ENCODE measurements around the gene WDPCP.
A peak's percentile ranks its signal among the peaks of the same experiment; 100 is the strongest.
"Not testable (repeated sequence)": the region's sequence is repeated elsewhere in the genome, so short reads cannot be mapped to it uniquely, and the experiment has no call there.

The WDPCP gene

DNA sequence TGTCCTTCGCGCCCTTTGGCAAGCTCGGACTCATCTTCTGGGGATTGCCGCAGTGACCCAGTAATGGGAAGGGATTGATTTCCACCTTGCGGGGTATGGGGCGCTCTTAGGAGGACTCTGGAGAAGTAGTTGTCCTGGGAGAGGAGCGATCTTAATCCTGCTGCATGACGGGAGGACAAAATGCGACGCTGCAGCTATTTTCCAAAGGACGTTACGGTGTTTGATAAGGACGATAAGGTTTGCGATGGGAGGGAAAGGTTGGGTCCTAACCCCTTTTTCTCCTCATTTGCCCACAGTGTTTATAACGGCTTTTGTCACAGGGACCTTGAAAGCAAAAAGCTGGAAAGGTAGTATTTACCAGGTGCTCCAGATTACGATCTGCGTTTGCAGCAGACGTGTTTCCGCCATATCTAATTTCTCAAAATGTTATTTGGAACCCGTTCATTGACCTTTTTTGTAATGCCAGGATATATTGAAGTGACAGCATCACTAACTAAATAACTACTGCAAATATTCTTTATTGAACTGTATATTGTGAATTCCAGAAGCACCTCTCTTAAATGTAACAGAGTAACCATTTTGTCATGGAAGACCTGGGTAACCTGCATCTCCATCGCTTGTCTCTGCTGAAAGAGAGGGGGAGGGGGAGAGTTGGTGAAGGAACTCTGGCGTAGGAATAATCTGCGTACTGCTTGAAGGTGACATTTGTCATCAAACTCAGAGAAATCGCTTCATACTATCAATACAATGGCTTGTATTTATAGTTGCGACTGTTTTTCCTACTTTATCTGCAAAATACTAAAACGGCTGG lies 1.1 kb upstream of the WDPCP start:
- no peak for DNase-seq

DNA sequence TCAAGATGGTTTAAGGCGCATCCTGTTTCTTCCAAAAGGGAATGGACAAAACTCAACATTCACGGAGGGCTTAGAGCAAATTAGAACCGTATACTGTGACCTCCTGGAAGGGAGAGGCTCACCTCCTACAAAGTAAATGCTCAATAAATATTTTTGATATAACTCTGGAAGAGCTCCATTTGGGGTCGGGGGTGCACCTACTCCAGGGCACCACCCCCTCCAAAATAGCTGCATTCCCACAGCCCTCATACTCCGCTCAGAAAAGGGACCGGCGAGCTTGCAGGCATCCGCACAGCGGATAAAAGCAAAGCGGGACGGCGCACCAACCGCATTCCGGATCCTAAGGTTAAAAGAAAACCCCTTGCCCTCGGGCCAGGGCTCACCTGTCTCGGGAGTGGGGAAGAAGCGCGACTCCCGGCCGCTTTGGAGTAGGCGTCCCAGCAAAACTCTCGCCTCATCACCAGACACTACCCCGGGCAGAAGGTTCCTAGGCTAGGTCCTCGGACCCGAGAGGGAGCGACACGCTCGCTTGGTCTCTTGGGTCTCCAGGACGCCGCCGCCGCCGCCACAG lies 378 bp downstream of the WDPCP start:
- no peak for DNase-seq

DNA sequence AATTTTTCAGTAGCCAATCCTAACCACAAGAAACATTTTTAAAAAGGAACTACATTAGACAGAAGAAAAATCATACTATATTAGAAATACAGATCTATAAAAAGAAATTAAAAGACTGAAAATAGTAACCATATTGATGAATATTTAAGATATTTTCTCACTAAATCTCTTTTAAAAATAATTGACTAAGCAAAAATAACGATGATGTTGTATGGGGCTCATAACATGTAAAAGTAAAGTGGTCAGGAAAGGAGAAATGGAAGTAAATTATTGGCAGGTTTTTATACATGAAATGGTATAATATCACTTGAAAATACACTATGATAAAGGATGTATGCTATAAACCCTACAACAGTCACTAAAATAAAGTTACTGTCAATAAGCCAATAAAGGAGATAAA lies 5.4 kb downstream of the WDPCP start:
- DNase-seq, result no peak

DNA sequence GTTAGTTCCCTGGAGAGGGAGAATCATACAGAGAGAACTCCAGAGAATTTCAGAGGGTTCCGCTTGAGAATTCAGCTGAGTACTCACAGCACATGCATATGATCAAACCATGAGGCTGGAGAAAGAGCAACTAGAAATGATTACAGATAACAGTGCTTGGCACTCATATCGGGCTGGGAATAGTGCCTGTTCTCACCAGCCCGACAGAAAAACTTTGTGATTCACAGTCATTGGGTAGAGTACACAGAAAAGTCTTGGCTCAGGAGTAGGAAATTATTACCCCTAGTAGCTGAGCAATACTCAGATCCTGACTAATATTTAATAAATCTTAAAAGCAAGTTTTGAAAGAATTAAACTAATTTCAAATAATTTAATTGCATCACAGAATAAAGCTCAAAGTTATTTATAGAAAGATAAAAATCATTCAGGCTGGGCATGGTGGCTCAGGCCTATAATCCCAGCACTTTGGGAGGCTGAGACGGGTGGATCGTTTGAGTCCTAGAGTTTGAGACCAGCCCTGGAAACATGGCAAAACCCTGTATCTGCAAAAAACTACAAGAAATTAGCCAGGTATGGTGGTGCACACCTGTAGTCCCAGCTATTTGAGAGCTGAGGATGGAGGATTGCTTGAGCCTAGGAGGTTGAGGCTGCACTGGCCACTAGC lies 6.8 kb downstream of the WDPCP start:
- DNase-seq, result no peak

DNA sequence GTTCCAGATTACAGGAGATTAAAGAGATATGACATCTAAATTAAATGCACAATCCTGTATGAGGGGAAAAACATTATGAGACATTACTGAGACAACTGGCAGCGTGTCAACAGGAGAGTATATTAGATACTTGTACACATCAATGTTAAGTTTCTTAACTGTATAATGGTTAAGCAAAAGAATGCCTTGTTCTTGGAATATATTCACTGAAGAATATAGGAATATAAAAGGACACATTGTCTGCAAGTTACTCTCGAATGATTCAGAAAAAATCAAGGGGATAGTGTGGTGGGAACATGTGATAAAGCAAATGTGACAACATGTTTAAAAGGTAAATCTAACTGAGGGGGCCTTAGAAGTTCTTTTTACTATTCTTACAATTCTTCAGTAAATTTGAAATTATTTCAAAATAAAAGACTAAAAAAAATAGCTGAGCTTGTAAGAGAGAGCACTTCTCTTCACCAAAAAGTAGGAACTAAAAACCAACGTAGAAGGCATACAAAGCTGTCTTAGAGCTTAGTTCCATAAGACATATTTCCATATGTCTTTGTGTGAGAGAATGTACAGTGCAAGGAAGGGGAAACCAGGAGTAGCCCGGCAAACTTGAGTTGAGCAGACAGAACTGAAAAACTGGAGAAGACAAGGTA lies 7.5 kb downstream of the WDPCP start:
- no peak for DNase-seq

DNA sequence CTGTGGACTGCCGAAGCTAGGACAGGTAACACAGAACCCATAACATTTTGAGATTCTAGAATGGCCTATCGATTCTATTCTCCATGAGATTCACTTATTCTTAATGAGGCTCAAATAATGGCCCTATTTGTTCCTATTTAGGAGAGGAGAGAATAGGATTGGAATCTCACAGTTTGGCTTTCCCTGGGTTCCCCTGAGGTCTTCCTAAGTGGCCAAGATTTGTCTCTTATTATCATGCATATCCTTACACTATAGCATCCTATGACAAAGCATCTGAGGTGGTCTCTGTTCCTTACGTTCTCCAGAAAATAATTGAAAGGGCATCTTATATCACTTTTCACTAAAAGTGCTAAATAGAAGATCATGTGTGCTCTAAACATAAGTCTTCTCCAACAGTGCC lies 9.5 kb downstream of the WDPCP start:
- no peak for DNase-seq

DNA sequence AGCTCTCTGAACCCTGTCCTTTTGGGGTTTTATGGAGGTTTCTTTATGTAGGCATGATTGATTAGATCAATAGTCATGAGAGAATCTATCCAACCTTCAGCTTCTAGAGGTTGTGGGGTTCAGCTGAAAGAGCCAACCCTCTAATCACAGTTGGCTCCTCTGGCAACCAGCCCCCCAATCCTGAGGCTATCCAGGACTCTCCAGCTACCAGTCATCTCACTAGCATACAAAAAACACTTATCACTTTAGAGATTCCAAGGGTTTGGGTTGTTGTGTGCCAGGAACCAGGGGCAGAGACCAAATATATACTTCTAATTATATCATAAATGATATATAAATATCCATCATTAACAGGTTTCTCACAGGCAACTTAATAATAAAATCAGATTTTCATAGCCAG lies 11.7 kb downstream of the WDPCP start:
- no peak for DNase-seq

DNA sequence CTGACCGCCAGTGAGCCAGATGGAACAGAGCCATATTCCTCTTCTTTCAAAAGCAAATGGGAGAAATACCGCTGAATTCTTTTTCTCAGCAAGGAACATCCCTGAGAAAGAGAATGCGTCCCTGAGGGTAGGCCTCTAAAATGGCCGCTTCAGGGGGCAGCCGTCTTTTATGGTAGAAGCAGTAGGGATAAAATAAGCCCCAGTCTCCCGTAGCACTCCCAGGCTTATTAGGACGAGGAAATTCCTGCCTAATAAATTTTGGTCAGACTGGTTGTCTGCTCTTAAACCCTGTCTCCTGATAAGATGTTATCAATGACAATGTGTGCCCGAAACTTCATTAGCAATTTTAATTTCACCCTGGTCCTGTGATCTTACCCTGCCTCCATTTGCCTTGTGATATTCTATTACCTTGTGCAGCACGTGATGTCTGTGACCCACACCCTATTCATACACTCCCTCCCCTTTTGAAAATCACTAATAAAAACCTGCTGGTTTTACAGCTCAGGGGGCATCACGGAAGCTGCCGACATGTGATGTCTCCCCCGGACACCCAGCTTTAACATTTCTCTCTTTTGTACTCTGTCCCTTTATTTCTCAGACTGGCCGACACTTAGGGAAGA lies 14.4 kb downstream of the WDPCP start:
- not testable (repeated sequence) for DNase-seq

DNA sequence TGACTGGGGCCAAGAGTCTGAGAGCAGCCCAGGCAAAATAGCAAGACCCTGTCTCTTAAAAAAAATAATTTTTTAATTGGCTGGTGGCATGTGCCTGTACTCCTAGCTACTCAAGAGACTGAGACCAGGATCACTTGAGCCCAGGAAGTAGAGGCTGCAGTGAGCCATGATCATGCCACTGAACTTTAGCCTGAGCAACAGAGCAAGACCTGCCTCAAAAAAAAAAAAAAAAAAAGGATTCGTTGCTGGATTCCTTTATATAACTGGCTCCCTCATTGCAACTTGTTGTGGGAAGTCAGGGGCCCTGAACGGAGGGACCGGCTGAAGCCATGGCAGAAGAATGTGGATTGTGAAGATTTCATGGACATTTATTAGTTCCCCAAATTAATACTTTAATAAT lies 15.3 kb downstream of the WDPCP start:
- not testable (repeated sequence) for DNase-seq

DNA sequence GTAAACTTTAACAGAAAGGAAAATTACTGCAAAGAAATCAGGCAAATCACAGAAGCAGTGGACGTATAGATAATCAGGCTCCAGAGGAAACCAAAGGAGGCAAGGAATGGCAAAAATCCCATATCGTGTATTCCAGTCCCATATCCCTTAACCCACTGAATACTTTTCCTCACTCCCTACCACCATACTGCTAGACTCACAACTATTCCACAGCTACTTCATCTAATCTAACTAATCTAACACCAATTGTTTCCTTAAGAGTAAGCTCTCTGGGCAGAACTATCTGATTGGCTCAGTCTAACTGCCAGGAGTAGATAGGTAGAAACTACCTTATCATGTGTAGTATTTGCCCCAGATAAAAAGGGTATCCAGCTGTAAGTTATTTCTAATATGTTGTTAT lies 16.3 kb downstream of the WDPCP start:
- DNase-seq, result no peak

DNA sequence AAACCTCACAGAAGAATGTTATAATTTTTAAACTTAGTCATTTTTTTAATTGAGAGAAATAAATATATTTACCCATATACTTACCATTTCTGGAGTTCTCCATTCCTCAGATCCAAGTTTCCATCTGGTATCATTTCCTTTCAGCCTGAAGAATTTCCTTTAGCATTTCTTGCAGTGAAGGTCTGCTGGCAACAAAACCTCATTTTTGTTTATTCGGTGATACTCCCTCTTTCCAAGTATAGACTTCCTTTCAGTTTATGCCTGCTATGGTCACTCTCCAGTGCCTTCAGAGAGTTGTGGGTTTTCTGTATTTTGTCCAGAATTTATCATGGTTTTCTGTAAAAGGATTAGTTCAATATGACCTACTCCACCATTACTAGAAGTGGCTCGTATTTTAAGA lies 17.0 kb downstream of the WDPCP start:
- DNase-seq, result no peak

DNA sequence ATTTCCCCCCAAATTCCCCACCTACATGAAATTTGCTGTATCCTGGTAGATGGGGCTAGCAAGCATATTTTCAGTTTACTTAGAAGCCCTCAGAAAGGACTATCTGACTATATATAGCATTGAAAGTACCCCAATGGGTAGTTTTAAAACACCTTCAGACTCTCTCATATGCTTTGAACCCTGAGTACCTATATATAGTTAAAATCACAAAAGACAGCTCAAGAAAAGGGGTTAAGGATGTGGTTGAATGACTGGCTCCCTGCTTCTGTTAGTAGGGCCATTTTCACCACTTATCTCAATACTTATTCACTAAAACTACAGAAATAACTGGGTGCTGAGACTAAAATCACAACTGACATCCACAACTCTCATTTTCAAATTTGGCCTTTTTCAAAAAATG lies 18.5 kb downstream of the WDPCP start:
- no peak for DNase-seq

DNA sequence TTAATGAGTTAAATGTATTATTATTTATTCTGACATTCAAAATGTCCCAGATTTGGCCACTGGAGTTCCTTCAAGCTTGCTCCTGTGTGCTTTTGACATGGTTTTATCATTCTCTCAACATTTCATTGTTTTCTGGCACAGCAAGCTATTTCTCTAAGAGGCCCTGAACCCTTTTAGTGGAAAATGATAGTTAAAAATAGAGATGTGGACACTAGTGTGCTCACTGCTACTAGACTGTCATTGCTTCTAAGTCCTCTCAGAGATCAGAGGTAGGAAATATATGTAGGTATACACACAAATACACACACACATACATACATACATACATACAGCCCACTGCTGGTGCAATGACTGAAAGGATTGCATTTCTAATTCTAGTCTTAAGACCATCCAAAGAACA lies 25.5 kb downstream of the WDPCP start:
- no peak for DNase-seq

DNA sequence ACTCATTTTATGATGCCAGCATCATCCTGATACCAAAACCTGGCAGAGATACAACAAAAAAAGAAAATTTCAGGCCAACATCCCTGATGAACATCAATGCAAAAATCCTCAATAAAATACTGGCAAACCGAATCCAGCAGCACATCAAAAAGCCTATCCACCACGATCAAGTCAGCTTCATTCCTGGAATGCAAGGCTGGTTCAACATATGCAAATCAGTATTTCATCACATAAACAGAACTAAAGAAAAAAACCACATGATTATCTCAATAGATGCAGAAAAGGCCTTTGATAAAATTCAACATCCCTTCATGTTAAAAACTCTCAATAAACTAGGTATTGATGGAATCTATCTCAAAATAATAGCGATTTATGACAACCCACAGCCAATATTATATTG lies 29.4 kb downstream of the WDPCP start:
- DNase-seq, result not testable (repeated sequence)

DNA sequence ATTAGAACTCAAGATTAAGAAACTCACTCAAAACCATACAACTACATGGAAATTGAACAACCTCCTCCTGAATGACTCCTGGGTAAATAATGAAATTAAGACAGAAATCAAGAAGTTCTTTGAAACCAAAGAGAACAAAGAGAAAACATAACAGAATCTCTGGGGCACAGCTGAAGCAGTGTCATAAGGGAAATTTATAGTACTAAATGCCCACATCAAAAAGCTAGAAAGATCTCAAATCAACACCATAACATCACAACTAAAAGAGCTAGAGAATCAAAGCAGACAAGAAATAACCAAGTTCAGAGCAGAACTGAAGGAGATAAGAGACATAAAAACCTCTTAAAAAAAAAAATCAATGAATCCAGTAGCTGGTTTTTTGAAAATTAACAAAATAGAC lies 30.5 kb downstream of the WDPCP start:
- DNase-seq, result not testable (repeated sequence)

DNA sequence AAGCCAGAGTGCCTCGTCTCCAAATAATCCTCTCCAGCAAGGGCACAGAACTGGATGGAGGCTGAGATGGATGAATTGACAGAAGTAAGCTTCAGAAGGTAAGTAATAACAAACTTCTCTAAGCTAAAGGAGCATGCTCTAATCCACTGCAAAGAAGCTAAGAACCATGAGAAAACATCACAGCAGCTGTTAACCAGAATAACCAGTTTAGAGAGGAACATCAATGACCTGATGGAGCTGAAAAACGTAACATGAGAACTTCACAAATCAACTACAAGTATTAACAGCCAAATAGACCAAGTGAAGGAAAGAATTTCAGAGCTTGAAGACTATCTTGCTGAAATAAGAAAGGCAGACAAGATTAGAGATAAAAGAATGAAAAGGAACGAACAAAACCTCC lies 32.3 kb downstream of the WDPCP start:
- DNase-seq, result no peak

DNA sequence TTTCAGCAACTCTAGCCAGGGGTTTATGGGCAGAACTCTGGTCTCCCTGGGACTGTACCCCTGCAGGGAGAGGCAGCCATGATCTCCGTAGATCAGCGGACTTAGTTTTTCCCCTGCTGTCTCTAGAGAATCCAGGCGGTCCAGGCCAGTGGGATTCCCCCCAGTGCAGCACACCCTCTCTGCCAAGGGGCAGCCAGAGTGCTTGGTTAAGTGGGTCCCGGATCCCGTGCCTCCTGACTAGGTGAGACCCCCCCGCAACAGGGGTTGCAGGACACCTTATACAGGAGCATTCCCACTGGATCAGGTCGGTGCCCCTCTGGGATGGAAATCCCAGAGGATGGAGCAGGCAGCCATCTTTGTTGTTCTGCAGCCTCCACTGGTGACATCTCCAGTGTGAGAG lies 33.0 kb downstream of the WDPCP start:
- no peak for DNase-seq

DNA sequence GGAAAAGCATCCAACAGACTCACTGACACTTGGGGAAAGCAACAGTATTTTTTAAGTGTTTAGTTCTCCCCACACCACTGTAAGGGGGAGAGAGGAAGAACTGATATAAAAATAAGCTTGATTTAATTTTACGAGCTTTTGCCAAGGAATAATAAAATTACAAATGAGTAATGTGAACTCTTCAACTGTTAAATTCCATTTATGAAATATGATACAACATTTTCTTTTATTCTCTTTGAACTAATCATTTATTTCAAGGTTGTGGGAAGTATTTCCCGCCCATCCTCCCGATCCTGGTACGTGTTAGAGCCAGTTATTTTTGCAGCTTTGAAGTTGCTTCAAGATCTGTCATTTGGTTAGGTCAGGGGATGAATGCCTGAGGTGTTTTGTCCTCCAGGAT lies 35.2 kb downstream of the WDPCP start:
- DNase-seq, result no peak

DNA sequence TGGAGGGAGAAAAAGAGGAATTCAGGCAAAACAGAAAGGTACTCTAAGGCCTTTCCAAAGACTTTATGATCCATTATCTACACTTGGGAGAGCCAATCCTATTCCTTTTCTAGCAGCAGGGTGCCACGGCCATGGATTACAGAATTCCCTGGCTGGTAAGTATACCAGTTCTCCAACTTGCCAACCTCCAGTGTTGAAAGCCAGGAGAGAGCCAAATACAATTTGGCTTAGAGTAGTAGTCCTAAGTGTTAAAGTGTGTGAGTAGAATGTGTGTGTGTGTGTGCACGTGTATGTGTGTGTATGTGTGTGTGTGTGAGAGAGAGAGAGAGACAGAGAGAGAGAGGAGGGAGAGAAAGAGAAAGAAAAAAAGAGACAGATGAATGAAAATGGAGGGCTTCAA lies 43.3 kb downstream of the WDPCP start:
- no peak for DNase-seq

DNA sequence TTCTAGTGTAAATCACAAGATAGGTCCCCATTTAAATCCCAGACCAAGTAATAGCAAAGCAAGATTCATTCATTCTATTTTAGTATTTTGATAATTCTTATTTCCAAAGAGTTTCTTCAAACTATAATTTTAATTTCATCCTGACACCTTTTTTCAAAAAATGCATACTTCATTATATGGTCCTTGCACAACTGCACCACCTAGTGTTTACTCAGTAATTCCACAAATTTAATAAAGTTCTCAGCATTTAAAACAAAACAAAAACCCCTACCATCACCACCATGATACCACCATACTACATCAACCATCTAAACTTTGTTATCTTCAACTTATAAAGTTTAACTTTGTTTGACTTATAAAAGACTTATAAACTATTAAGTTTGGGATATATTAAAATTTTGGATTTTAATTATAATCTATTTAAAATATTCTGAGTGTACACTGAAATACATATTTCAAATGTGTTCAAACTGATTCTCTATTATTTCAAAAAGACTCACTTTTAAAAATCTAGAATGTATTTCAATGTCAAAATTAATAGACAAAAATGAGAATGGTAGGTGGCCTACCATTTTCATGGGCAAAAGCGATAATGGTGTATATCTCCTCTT lies 44.2 kb downstream of the WDPCP start:
- DNase-seq, result peak; percentile 18

DNA sequence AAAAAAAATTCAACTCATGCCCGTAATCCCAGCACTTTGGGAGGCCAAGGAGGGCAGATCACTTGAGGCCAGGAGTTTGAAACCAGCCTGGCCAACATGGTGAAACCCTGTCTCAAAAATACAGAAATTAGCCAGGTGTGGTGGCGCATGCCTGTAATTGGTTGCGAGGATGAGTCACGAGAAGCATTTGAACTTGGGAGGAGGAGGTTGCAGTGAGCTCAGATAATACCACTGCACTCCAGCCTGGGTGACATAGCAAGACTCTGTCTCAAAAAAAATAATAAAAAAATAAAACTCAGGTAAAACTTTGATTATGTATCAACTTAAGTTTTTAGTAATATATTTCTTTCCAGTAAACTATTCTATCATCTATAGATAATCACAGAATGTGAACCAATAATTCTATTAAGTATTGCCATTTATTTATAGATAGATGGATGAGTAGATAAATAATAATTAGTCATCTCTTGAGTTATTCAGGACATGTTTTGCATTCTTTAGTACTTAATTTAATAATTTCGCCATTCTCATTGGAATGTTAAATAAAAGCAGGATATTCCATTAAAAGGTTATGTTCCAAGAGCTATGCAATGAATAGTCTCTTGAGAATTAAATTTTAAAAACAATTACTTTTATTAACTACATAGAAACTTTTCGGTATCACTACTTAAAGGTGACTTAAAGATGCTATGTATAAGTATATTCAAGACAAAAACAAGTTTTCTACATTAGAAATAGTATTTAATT lies 48.7 kb downstream of the WDPCP start:
- no peak for DNase-seq

DNA sequence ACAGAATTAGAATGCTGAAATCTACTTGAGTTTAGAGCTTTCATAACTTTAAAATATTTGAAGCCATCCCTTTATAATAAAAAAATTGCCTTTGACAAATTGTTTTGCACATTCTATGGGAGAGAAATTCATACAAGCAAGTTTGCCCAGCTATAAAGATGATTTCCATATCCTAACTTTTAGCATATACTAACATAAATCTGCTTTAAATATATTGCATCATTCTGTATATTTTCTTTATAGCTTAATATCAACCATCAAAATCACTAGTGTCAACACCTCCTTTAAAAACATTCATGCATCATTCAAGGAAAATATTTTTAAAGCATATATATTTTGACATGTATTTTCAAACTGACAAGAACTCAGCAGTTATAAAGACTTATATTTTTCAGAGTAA lies 49.9 kb downstream of the WDPCP start:
- DNase-seq, result no peak
